Endothelial cell of hepatic sinusoid (primary cell): Measurements from ENCODE around the gene NKX1-1.

Experiments
- in situ Hi-C: cut with HindIII; loops from 2 replicates; pipeline ENCODE4 v1.10.0; 2017; ENCODE audit warnings: low sequenced_read_pairs

The NKX1-1 gene

DNA sequence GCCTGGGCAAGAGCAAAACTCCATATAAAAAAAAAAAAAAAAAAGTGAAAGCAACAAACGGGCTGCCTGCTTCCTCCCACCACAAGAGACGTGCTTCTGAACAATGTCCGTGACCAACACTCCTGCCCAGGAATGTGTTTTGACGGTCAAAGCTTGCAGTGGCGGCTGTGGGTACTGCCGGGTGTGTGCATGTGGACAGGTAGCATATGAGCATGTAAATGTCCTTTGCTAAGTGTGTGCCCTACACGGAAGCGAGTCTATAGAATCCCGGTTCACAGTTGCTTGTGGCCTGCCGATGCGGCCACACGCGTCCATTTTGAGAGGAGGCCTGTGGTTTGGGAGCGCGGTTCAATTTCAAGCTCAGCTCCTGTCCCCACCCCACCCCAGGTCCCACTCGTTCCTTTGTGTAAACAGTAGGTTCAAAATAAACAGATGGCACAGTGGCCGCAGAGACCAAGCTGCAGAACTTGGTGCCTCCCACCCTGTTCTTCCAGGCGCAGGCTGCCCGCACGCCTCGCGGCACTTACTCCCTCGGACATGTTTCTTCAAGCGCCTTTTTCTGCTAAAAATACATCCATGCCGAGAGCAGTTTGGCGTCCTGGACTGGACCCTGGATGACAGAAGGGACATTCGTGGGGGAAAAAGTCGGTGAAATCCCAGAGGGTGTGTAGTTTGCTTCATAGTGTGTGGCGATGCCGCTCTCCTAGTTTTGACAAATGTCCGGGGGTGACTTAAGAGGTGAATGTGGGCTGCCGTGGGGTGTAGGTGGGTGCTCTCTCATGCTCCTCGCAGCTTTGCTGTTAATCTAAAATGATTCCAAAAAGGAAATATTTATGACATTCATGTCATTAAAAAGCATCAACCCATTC, 11.5 kb upstream of the NKX1-1 start:
- in situ Hi-C loops = loop anchor here (25.0 kb wide), 2 partner anchors 145 to 220 kb away; no protein-coding TSS in a partner anchor

DNA sequence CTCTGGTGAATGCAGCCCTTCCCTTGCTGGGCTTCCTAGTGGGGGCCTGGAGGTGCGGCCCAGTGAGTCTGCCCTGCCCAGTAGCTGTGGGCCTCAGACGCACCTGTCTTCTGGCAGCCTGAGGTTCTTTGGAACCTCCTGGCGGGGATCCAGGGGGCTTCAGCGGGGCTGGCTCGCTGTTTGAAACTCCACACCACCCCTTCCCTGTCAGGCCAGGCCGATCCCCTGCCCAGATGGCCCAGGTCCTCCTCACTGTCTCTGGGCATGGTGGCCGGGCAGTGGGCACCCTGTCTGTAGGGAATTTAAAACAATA, 10.7 kb upstream of the NKX1-1 start:
- in situ Hi-C loops = loop anchor here (25.0 kb wide), 2 partner anchors 145 to 220 kb away; no protein-coding TSS in a partner anchor

- in situ Hi-C loops = loop anchor here (25.0 kb wide), 2 partner anchors 146 to 221 kb away; no protein-coding TSS in a partner anchor
These were observed 10.1 kb upstream of the NKX1-1 start for GRCh38 chr4:1416051-1416947.

GRCh38 chr4:1415681-1415981, 9.4 kb upstream of the NKX1-1 start:
- in situ Hi-C loops = loop anchor here (25.0 kb wide), 2 partner anchors 147 to 222 kb away; no protein-coding TSS in a partner anchor

DNA sequence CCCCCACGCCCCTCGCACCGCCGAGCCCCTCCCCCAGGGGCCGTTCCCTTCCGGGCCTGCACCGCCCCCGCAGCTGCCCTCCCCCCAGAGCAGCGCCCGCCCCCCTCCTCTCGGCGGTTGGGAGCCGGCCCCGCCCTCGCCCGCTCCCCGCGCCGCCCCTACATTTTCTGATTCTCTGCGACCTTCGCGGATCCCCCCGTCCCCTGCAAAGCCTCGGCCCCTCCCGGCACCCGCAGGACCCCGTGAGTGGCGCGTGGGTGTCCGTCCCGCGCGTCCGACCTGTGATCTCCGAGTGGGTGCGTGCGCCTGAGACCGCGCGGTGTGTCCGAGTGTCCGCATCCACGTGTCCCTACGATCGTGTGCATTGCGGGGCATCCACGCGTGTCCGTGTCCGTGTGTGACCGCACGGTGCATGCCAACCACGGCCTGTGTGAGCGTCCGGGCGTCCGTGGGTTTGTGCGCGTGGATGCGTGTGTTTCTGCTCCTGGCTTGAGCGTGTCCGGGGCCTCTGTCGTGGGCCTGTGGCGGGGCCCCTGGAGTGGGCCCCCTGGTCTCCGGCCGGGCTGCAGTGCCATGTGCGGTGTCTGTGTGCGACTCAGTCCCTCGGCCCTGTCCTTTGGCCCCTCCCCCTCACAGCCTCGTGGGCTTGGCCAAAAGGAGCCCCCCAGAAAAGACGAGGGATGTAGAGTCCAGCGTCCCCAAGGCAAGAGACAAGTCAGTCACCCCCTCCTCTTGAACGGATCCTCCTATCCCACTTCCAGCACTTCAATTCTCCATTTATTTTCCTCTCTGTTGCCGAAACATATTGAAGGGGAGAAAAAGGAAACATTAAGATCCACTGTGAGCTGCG, 8.8 kb upstream of the NKX1-1 start:
- in situ Hi-C loops = loop anchor here (25.0 kb wide), 2 partner anchors 147 to 222 kb away; no protein-coding TSS in a partner anchor

- in situ Hi-C loops = loop anchor here (25.0 kb wide), 2 partner anchors 148 to 223 kb away; no protein-coding TSS in a partner anchor
These were observed 7.6 kb upstream of the NKX1-1 start for GRCh38 chr4:1413687-1414479.

GRCh38 chr4:1413204-1413663, 7.0 kb upstream of the NKX1-1 start:
- in situ Hi-C loops = loop anchor here (25.0 kb wide), 2 partner anchors 149 to 224 kb away; no protein-coding TSS in a partner anchor

GRCh38 chr4:1412376-1413203, 6.3 kb upstream of the NKX1-1 start:
- in situ Hi-C loops = loop anchor here (25.0 kb wide), 2 partner anchors 150 to 225 kb away; no protein-coding TSS in a partner anchor

- in situ Hi-C loops = loop anchor here (25.0 kb wide), 2 partner anchors 151 to 226 kb away; no protein-coding TSS in a partner anchor
These were observed 5.5 kb upstream of the NKX1-1 start for GRCh38 chr4:1411436-1412375.

DNA sequence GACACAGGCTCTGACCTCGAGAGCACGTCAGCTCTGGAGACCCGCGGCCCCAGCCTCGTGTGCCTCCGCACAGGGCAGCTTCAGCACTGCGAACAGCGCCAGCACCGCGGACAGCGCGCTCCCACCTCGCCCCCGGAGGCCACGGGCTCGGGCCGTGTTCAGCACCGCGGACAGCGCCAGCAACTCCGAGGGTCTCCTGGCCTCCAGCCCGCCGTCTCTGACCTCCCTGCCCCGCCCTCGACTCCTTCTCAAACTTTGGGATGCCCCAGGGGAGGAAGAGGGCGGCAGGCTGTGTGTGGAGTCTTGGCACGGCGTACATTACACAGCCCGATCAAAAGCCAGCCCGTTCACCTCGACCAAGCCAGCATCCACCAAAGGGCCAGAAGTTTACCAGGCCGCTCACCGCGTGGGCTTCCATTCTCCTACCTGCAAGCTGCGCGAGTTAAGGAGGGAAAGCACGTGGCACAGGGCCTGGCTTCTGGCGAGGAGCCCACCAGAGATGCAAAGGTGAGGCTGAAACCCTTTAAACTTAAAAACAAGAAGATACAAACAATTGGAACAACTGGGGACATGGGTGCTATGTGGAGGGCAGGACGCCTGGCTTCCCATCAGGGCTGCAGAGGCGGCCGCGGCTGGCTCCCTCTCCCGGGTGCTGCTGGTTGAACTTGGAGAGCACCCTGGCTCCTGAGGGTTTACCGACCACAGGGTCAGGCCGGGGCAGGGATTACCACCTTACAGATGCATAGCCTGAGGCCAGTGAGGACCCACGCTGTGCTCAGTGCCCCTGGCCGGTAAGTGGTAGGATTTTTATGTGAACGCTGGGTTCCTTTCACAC, 4.5 kb upstream of the NKX1-1 start:
- in situ Hi-C loops = loop anchor here (25.0 kb wide), 2 partner anchors 152 to 227 kb away; no protein-coding TSS in a partner anchor

DNA sequence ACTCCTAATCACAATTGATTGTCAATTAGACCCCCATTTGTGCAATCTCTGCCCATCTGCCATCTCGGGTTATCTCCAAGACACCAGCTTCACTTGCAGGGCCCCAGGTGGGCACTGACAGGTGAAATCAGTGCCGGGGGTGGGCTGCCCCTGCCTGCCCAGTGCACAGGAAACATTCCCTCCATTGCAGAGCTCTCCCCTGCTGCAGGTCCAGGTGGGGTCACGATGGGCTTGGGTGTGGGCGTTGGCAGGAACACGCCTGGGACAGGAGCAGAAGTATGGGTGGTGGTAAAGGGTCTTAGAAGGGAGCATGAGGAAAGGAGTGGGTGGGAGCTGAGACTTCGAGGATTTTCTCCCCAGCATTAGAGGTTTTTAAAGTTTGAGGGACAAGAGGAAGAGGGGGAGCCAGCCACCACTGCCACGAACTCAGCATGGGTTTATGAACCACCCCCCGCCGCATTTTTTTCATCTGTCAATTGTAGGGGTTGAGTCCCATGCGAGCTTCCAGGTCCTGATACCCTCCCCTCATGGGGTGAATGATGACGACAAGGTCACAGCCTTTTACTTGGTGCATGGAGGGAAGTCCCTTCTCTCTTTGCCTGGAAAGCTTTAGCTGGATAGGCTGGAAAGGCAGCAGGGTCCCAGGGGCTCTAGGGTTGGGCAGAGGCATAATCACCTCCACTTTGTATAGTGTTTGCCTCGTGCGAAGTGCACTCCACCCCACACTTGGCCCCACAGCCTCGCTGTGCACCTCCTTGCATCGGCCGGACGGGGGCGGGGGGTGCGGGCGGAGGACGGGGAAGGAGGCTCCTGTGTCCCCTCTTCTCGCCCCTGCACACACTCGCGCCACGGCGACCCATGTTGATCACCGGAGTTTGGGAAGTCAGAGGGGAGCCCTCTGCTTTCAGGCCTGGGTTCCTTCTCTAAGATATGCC, 3.5 kb upstream of the NKX1-1 start:
- in situ Hi-C loops = loop anchor here (25.0 kb wide), 2 partner anchors 153 to 228 kb away; no protein-coding TSS in a partner anchor

GRCh38 chr4:1409079-1409478, 2.8 kb upstream of the NKX1-1 start:
- in situ Hi-C loops = loop anchor here (25.0 kb wide), 2 partner anchors 153 to 228 kb away; no protein-coding TSS in a partner anchor

GRCh38 chr4:1408418-1408817, 2.2 kb upstream of the NKX1-1 start:
- in situ Hi-C loops = loop anchor here (25.0 kb wide), 2 partner anchors 154 to 229 kb away; no protein-coding TSS in a partner anchor

DNA sequence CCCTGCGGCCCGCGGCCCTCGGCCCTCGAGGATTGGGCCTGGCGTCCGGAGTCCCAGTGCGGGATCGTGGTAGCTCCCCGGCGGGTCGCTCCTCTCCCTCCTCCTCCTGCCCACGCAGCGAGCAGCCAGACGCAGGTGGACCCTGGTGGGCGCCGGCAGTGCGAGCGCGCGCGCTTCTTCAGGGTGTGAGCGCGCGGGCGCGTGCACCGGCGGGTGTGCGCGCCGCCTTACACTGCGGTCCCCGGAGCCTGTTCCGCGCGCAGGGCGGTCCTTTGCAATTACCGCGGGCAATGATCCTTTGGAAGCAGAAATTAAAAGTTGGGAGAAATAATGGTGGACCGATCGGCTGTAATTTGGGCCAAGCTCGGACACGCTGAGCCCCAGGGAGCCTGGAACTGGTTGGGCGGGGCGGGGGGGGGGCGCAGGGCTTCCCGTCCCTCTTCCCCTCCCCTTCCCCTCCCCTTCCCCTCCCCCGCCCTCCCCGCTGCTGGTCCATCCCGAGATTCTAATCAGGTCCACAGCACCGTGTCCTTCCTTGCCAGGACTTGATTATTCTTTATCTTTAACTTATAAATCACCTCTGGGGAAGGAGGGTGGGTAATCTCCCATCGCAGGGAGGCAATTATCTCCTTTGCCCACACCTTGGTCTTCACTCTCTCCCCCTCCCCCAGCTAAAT, 1.6 kb upstream of the NKX1-1 start:
- in situ Hi-C loops = loop anchor here (25.0 kb wide), 2 partner anchors 155 to 230 kb away; no protein-coding TSS in a partner anchor
